Thymus (tissue), 11 donors: ENCODE measurements around the gene EMC8. TPM values are rescaled to one million over a fixed set of nuclear protein-coding genes. Genes with fewer than 3 reads are reported as not detected.

Experiments
- DNase-seq, 9 donors: peaks; one replicate each; pipeline ENCODE4 v3.0.0-alpha.2; 2013; ENCODE audit warnings: low spot score in 9 of 9, low read depth in 6 of 9, missing footprints in 1 of 9
- H3K27ac ChIP-seq, 2 donors: one replicate each; pipeline ENCODE4 v1.5.1; 2013; ENCODE audit warnings: control low read depth in 1 of 2, low read depth in 1 of 2, low read length in 1 of 2, mild to moderate bottlenecking in 1 of 2, moderate library complexity in 1 of 2
- H3K27me3 ChIP-seq, 2 donors: one replicate each; pipeline ENCODE4 v1.5.1; 2013; ENCODE audit warnings: low read length in 1 of 2; ENCODE audit not compliant: control insufficient read depth in 2 of 2, insufficient read depth in 1 of 2
- H3K36me3 ChIP-seq, 2 donors: one replicate each; pipeline ENCODE4 v1.5.1; 2013; ENCODE audit warnings: low read length in 1 of 2, mild to moderate bottlenecking in 1 of 2, moderate library complexity in 1 of 2; ENCODE audit not compliant: control insufficient read depth in 2 of 2, insufficient read depth in 2 of 2
- H3K4me1 ChIP-seq, 2 donors: one replicate each; pipeline ENCODE4 v1.5.1; 2013; ENCODE audit warnings: low read length in 2 of 2; ENCODE audit not compliant: control insufficient read depth in 2 of 2, insufficient read depth in 2 of 2
- H3K4me3 ChIP-seq, 2 donors: one replicate each; pipeline ENCODE4 v1.5.1; 2013; ENCODE audit warnings: low read length in 2 of 2, control low read depth in 1 of 2, mild to moderate bottlenecking in 1 of 2
- H3K9me3 ChIP-seq, 2 donors: one replicate each; pipeline ENCODE4 v1.5.1; 2013; ENCODE audit warnings: low read length in 1 of 2, mild to moderate bottlenecking in 1 of 2; ENCODE audit not compliant: control insufficient read depth in 2 of 2, insufficient read depth in 1 of 2
- WGBS: extraction: QIAGEN DNeasy Blood & Tissue Kit; methylation state at CpG from one replicate; pipeline ENCODE4 v1.1.7; 2013; 5-methylcytosine and 5-hydroxymethylcytosine counted together
- polyA plus RNA-seq: library from polyadenylated mRNA; stranded (reverse); fragments of 200-250 nt; gene quantifications from one replicate; pipeline ENCODE4 v1.2.3, GENCODE V29; 2013
- total RNA-seq: library from RNA; stranded (reverse); fragments of 120-200 nt; gene quantifications from one replicate; pipeline ENCODE4 v1.2.4, GENCODE V29; 2013
- donor health status: healthy.

Gene EMC8
- total and polyA plus RNA-seq, 2 donors: 16.8 to 22.2 TPM

- no peak overlapping the region for H3K27ac ChIP-seq
- H3K4me3 ChIP-seq: no peak overlapping the region
- WGBS: 94% methylated on average over 7 of the region's 7 CpGs
- H3K4me1 ChIP-seq: peaks cover 0 to under 1% of the 10 kb centered on the region in 2 donors
- DNase-seq: no peak
- H3K27me3 ChIP-seq: peaks cover 0 to 14% of the 10 kb centered on the region in 2 donors
- H3K36me3 ChIP-seq: no peaks in the 10 kb centered on the region
- H3K9me3 ChIP-seq: peaks cover 0 to 2% of the 10 kb centered on the region in 2 donors
These were observed 70.5 kb downstream of the EMC8 start for GRCh38 chr16:85728879-85729278.

Other genes starting within 250 kb of the EMC8 start
- 32.4 TPM for gene GSE1, start 186.2 kb downstream of the EMC8 start, total RNA-seq
- 29.9 TPM for gene GSE1, start 186.2 kb downstream of the EMC8 start, polyA plus RNA-seq
- gene GINS2, start 110.6 kb downstream of the EMC8 start, total RNA-seq: 23.2 TPM
- gene GINS2, start 110.6 kb downstream of the EMC8 start, polyA plus RNA-seq: 1.4 TPM
- 1.5 TPM for gene C16orf74, start 48.4 kb downstream of the EMC8 start, total RNA-seq
- 6.4 TPM for gene C16orf74, start 48.4 kb downstream of the EMC8 start, polyA plus RNA-seq
- 565 TPM for gene COX4I1, start 151 bp upstream of the EMC8 start, total RNA-seq
- 890 TPM for gene COX4I1, start 151 bp upstream of the EMC8 start, polyA plus RNA-seq
- gene IRF8, start 99.6 kb upstream of the EMC8 start, total RNA-seq: 119 TPM
- gene IRF8, start 99.6 kb upstream of the EMC8 start, polyA plus RNA-seq: 38.8 TPM